Keratinocyte (primary cell): ENCODE data around the gene CTNNA3. TPM values are rescaled to one million over a fixed set of nuclear protein-coding genes. Genes with fewer than 3 reads are reported as not detected.

Source experiments
- DNase-seq: peaks from one replicate; pipeline ENCODE4 v3.0.0-alpha.2; 2011; ENCODE audit warnings: low read depth, missing footprints, low spot score
- FAIRE-seq: peaks from 2 replicates; lab custom pipeline; 2011; peaks lifted over from hg19 to GRCh38; lab: Jason Lieb, UNC
- H2AFZ ChIP-seq: 2 replicates; pipeline ENCODE4 v1.6.0; 2012; ENCODE audit warnings: low read length, control low read depth, inconsistent platforms; ENCODE audit not compliant: control insufficient read depth
- H3K27ac ChIP-seq: 2 replicates; pipeline ENCODE4 v1.5.1; 2011; ENCODE audit warnings: low read length; ENCODE audit not compliant: control insufficient read depth, insufficient read depth
- H3K27me3 ChIP-seq: 3 replicates; pipeline ENCODE4 v1.6.0; 2011; ENCODE audit warnings: low read length; ENCODE audit not compliant: control insufficient read depth, insufficient read depth; ENCODE audit errors: extremely low read depth
- H3K36me3 ChIP-seq, 2 experiments: 2 replicates in 1 of 2; 3 replicates in 1 of 2; pipeline ENCODE4 v1.5.1; 2011; ENCODE audit warnings: low read length in 2 of 2, mild to moderate bottlenecking in 1 of 2; ENCODE audit not compliant: control insufficient read depth in 2 of 2, insufficient read depth in 2 of 2; ENCODE audit errors: extremely low read depth in 1 of 2
- H3K4me1 ChIP-seq: 3 replicates; pipeline ENCODE4 v1.5.1; 2011; ENCODE audit warnings: low read length; ENCODE audit not compliant: control insufficient read depth, insufficient read depth; ENCODE audit errors: extremely low read depth
- H3K4me2 ChIP-seq: 3 replicates; pipeline ENCODE4 v1.6.0; 2011; ENCODE audit warnings: low read depth, low read length; ENCODE audit not compliant: control insufficient read depth, insufficient read depth; ENCODE audit errors: extremely low read depth
- H3K4me3 ChIP-seq, 3 experiments: fragments of 200-600 bp in 1 of 3; sonication (generic) in 1 of 3; 2 replicates in 2 of 3; 3 replicates in 1 of 3; pipeline ENCODE4 v1.5.1; 2011 to 2016; ENCODE audit warnings: low read length in 3 of 3, mild to moderate bottlenecking in 3 of 3, control low read depth in 2 of 3, inconsistent platforms in 1 of 3, low read depth in 1 of 3, mixed read lengths in 1 of 3, mixed run types in 1 of 3, moderate library complexity in 1 of 3; ENCODE audit not compliant: control insufficient read depth in 2 of 3, insufficient read depth in 2 of 3; ENCODE audit errors: extremely low read depth in 1 of 3
- H3K79me2 ChIP-seq: 2 replicates; pipeline ENCODE4 v1.6.0; 2012; ENCODE audit warnings: low read length; ENCODE audit not compliant: control insufficient read depth, insufficient read depth
- H3K9ac ChIP-seq: 3 replicates; pipeline ENCODE4 v1.6.0; 2011; ENCODE audit warnings: low read length; ENCODE audit not compliant: control insufficient read depth, insufficient read depth; ENCODE audit errors: extremely low read depth
- H3K9me1 ChIP-seq: 3 replicates; pipeline ENCODE4 v1.6.0; 2011; ENCODE audit warnings: low read length; ENCODE audit not compliant: control insufficient read depth, insufficient read depth; ENCODE audit errors: extremely low read depth
- H3K9me3 ChIP-seq: 2 replicates; pipeline ENCODE4 v1.5.1; 2012; ENCODE audit warnings: low read depth, low read length; ENCODE audit not compliant: control insufficient read depth
- H4K20me1 ChIP-seq: 3 replicates; pipeline ENCODE4 v1.6.0; 2011; ENCODE audit warnings: low read length; ENCODE audit not compliant: control insufficient read depth, insufficient read depth; ENCODE audit errors: extremely low read depth
- EZH2 ChIP-seq: IDR thresholded peaks from one replicate; pipeline ENCODE4 v1.6.1; 2012; ENCODE audit warnings: inconsistent platforms, mild to moderate bottlenecking, low read length, moderate library complexity
- dilution Hi-C: fragments of 300-500 bp; cut with MboI; formaldehyde crosslinking; loops from one replicate; pipeline ENCODE4 v1.7.0; 2020; ENCODE audit warnings: low sequenced_read_pairs; ENCODE audit not compliant: extremely low pct_ligation_motif_present
- polyA plus RNA-seq, 5 experiments: library from polyadenylated mRNA; depleted of rRNA in 3 of 5; stranded (reverse) in 3 of 5; stranded (forward) in 1 of 5; unstranded in 1 of 5; fragments of >200 nt; gene quantifications; 1 replicate in 1 of 5; 2 replicates in 3 of 5; 3 replicates in 1 of 5; pipeline versions ENCODE4 v1.2.1 to v1.2.3, GENCODE V29; 2011 to 2012; ENCODE audit warnings: missing spikeins in 2 of 5, low read depth in 1 of 5, low replicate concordance in 1 of 5
- TF ChIP-seq, protein P1 (sequence below), 3 experiments: IDR thresholded peaks in 1 of 3; conservative IDR thresholded peaks in 1 of 3; optimal IDR thresholded peaks in 1 of 3; 2 replicates in 2 of 3; 3 replicates in 1 of 3; pipeline versions ENCODE3 to v1.5.1; 2011; ENCODE audit warnings: low read length in 3 of 3, mild to moderate bottlenecking in 3 of 3, moderate library complexity in 2 of 3, control low read depth in 1 of 3, inconsistent platforms in 1 of 3; ENCODE audit not compliant: insufficient read depth in 2 of 3; ENCODE audit errors: extremely low read depth in 1 of 3

CTNNA3 gene
- polyA plus RNA-seq, 1 donor (not counting 4 experiments of a cell fraction or from before 2014, with no cell fraction given) = 0.01 TPM

DNA sequence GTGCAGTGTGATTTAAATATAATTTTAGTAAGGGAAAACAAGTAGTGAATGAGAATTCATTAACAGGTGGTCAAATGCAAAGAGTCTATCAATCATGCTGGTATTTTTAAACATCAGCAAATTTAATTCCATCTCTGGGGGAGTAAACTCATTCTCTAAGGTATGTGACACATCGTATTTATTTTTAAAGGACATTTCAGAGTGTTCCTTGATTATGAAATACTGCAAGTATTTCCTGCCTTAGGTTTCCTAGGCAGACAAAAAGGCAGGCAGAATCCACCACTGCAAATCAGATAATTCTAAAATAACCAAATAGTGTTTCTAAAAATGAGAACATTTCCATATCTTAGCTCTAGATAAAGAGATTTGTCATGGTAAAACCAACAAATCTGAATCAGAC lies 576.3 kb downstream of the CTNNA3 start:
- no peaks in the 10 kb centered on the region for H3K27me3 ChIP-seq
- no peaks in the 10 kb centered on the region for H3K9me1 ChIP-seq
- H3K4me2 ChIP-seq = no peak overlapping the region
- no peaks in the 10 kb centered on the region for H3K9me3 ChIP-seq
- H4K20me1 ChIP-seq = no peaks in the 10 kb centered on the region
- FAIRE-seq = no peak
- H3K79me2 ChIP-seq = no peaks in the 10 kb centered on the region
- H3K4me1 ChIP-seq = no peaks in the 10 kb centered on the region
- no peaks in the 10 kb centered on the region for H3K36me3 ChIP-seq
- H2AFZ ChIP-seq = no peak overlapping the region
- dilution Hi-C loops = no loop called here
- DNase-seq = no peak
- no peak overlapping the region for H3K27ac ChIP-seq
- no peak overlapping the region for H3K4me3 ChIP-seq
- TF ChIP-seq EZH2 = no peak
- TF ChIP-seq, protein P1, sequence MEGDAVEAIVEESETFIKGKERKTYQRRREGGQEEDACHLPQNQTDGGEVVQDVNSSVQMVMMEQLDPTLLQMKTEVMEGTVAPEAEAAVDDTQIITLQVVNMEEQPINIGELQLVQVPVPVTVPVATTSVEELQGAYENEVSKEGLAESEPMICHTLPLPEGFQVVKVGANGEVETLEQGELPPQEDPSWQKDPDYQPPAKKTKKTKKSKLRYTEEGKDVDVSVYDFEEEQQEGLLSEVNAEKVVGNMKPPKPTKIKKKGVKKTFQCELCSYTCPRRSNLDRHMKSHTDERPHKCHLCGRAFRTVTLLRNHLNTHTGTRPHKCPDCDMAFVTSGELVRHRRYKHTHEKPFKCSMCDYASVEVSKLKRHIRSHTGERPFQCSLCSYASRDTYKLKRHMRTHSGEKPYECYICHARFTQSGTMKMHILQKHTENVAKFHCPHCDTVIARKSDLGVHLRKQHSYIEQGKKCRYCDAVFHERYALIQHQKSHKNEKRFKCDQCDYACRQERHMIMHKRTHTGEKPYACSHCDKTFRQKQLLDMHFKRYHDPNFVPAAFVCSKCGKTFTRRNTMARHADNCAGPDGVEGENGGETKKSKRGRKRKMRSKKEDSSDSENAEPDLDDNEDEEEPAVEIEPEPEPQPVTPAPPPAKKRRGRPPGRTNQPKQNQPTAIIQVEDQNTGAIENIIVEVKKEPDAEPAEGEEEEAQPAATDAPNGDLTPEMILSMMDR (optimal IDR thresholded peaks at IDR 0.05 in 1 of 3, IDR thresholded peaks at IDR 0.05 in 1 of 3, conservative IDR thresholded peaks at IDR 0.05 in 1 of 3; ENCODE audit: extremely low read depth in 1 of 3, insufficient read depth in 2 of 3, low read length in 3 of 3) = no peak
- H3K9ac ChIP-seq = no peak overlapping the region

DNA sequence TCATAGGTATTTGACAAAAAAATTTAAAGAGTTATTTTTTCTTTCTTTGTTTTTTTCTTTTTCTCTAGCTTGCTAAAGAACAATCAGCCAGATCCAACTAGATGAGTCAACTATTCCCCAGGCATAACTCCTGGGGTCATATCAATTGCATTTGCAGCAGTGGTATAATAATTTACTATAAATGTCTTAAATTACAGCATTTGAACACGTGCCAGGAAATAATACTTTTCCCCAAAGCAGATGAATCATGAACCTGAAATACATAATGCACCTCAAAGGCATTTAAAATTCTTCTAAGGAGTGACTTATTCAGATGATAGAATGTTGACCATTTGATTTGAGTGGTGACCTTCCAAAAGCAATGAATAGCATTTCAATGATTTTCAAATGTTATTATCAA lies 580.0 kb downstream of the CTNNA3 start:
- H3K4me1 ChIP-seq = no peaks in the 10 kb centered on the region
- DNase-seq (no peak), FAIRE-seq (no peak)
- H4K20me1 ChIP-seq = no peaks in the 10 kb centered on the region
- no peaks in the 10 kb centered on the region for H3K36me3 ChIP-seq
- H2AFZ ChIP-seq = no peak overlapping the region
- no peak overlapping the region for H3K4me2 ChIP-seq
- H3K9ac ChIP-seq = no peak overlapping the region
- no peaks in the 10 kb centered on the region for H3K9me1 ChIP-seq
- no peaks in the 10 kb centered on the region for H3K9me3 ChIP-seq
- no peaks in the 10 kb centered on the region for H3K27me3 ChIP-seq
- no peak overlapping the region for H3K27ac ChIP-seq
- TF ChIP-seq, protein P1 (optimal IDR thresholded peaks at IDR 0.05 in 1 of 3, IDR thresholded peaks at IDR 0.05 in 1 of 3, conservative IDR thresholded peaks at IDR 0.05 in 1 of 3; ENCODE audit: extremely low read depth in 1 of 3, insufficient read depth in 2 of 3, low read length in 3 of 3) = no peak
- TF ChIP-seq EZH2 = no peak
- no peak overlapping the region for H3K4me3 ChIP-seq
- dilution Hi-C loops = no loop called here
- no peaks in the 10 kb centered on the region for H3K79me2 ChIP-seq
